Measurements from ENCODE around the gene RSAD2.

RSAD2 gene

DNA sequence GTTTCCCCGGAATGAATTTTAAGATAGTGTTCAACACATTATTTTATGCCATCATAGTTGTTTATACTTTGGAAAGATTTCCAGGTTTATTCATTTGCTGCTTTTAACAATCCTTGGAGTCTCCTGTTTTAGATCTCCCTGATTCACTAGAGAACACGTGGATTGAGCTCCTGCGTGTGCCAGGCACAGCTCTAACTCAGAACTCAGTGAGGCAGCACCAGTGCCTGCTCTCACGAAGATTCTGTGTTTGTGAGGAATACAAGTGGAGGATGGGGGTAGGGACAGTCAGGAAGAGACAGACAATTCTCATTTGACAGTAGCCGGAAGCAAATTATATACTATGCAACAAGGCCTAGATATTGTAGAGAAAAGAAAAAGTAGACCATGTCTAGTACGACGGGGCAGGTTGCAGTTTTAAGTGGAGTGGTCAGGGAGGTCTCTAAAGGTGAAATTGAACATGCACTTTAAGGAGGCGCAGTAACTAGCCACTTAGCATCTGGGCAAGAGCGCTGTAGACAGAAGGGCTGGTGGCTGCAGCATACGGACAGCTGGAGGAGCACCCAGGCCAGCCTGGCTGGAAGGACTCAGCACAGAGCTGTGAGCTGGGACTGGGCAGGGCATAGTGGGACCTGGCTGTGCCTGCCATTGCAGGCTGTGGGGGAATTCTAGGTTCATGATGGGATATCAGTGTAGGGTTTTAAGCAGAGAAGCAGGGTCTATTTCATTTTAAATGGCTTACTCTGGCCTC is 63.9 kb downstream of the RSAD2 start:
- DNase-seq: no peak
- H3K36me3 Mint-ChIP-seq (ENCODE audit: low read depth): peaks cover 54% of the 10 kb centered on the region
- no peak overlapping the region for H3K4me3 Mint-ChIP-seq
- TF ChIP-seq, protein P1, sequence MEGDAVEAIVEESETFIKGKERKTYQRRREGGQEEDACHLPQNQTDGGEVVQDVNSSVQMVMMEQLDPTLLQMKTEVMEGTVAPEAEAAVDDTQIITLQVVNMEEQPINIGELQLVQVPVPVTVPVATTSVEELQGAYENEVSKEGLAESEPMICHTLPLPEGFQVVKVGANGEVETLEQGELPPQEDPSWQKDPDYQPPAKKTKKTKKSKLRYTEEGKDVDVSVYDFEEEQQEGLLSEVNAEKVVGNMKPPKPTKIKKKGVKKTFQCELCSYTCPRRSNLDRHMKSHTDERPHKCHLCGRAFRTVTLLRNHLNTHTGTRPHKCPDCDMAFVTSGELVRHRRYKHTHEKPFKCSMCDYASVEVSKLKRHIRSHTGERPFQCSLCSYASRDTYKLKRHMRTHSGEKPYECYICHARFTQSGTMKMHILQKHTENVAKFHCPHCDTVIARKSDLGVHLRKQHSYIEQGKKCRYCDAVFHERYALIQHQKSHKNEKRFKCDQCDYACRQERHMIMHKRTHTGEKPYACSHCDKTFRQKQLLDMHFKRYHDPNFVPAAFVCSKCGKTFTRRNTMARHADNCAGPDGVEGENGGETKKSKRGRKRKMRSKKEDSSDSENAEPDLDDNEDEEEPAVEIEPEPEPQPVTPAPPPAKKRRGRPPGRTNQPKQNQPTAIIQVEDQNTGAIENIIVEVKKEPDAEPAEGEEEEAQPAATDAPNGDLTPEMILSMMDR (IDR thresholded peaks at IDR 0.05): no peak
- H3K9me3 Mint-ChIP-seq: no peaks in the 10 kb centered on the region
- peaks cover 44% of the 10 kb centered on the region for H3K4me1 Mint-ChIP-seq
- no peak overlapping the region for H3K27ac Mint-ChIP-seq
- no peaks in the 10 kb centered on the region for H3K27me3 Mint-ChIP-seq (ENCODE audit: low read depth, poor library complexity)

DNA sequence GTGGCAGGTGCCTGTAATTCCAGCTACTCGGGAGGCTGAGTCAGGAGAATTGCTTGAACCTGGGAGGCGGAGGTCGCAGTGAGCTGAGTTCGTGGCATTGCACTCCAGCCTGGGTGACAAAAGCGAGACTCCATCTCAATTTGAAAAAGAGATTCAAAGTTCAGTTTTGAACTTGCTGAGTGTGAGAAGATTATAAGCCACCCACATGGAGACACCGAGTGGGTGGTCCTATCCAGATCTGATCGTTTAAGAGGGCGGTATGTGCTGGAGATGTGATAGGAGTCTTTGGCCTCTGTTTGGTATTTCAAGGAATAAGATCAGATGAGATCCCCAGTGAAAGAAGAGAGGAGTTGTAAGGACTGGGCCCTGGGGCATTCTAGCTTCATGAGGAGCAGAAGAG is 65.3 kb downstream of the RSAD2 start:
- no peak overlapping the region for H3K4me3 Mint-ChIP-seq
- no peak for DNase-seq
- H3K27ac Mint-ChIP-seq: no peak overlapping the region
- H3K4me1 Mint-ChIP-seq: peaks cover 38% of the 10 kb centered on the region
- H3K27me3 Mint-ChIP-seq (ENCODE audit: low read depth, poor library complexity): no peaks in the 10 kb centered on the region
- H3K9me3 Mint-ChIP-seq: no peaks in the 10 kb centered on the region
- TF ChIP-seq, protein P1 (IDR thresholded peaks at IDR 0.05): no peak
- H3K36me3 Mint-ChIP-seq (ENCODE audit: low read depth): peaks cover 58% of the 10 kb centered on the region

DNA sequence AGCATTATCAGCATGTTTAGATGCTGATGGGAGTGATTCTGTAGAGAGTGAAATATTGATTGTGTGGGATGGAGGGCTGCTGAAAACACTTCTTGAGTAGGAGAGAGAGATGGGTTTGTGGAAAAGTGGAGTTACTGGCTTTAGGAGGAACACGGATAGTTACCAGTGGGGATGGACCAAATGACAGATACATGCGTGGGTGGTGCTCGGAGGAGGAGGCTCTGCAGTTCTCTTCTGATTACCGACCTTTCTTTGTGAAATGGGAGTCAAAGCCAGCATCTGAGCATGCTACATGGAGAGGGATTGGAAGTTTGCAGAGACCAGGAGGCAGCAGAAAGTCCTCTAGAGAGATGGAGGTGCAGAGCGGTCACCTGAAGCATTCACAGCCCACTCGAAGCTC is 65.9 kb downstream of the RSAD2 start:
- Mint-ChIP-seq H3K9me3 (no peaks in the 10 kb centered on the region), H3K4me1 (peaks cover 34% of the 10 kb centered on the region), H3K4me3 (no peak overlapping the region), H3K27me3 (ENCODE audit: low read depth, poor library complexity) (no peaks in the 10 kb centered on the region), H3K27ac (no peak overlapping the region), H3K36me3 (ENCODE audit: low read depth) (peaks cover 63% of the 10 kb centered on the region)
- DNase-seq: no peak
- TF ChIP-seq, protein P1 (IDR thresholded peaks at IDR 0.05): no peak

DNA sequence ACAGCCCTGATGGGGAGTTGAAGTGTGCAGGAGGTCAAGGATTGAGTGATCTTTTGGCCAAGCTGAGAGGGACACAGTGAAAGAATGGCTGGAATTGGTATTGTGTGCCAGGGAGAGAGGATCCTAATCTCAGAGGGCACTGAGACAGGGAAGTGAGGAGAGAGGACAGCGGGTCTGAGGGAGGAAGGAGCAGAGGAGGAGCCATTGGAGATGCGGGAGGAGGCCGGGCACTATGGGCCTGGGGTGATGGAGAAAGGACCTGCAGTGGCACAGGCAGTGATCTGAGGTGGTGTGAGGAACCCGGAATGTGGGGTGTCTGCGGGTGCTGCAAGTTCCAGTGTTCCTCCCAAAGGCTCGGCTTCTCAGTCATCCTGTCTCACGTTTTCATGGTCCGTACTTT is 66.4 kb downstream of the RSAD2 start:
- DNase-seq: no peak
- Mint-ChIP-seq H3K27ac (no peak overlapping the region), H3K4me1 (peaks cover 30% of the 10 kb centered on the region), H3K4me3 (no peak overlapping the region), H3K27me3 (ENCODE audit: low read depth, poor library complexity) (no peaks in the 10 kb centered on the region), H3K9me3 (no peaks in the 10 kb centered on the region), H3K36me3 (ENCODE audit: low read depth) (peaks cover 64% of the 10 kb centered on the region)
- TF ChIP-seq, protein P1 (IDR thresholded peaks at IDR 0.05): no peak

DNA sequence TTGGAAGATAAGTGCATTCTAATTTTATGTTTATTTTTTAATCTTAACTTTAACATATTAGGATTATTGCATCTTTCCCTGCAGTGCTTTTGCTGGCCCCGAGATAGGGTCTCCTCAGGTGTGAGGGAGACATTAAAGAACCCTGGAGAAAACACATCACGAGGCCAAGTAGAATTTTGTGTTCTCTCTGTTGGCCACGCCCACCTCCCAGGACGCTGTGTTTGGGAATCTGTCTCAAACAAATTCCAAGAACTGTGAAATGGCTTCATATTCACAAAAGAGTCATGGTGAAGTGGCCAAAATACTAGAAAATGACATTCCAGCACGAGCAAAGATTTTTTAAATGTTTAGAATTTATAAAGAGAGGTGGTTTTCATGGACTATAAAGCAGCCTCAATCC is 67.0 kb downstream of the RSAD2 start:
- Mint-ChIP-seq H3K9me3 (no peaks in the 10 kb centered on the region), H3K4me1 (peaks cover 28% of the 10 kb centered on the region), H3K36me3 (ENCODE audit: low read depth) (peaks cover 64% of the 10 kb centered on the region), H3K27ac (no peak overlapping the region), H3K4me3 (no peak overlapping the region), H3K27me3 (ENCODE audit: low read depth, poor library complexity) (no peaks in the 10 kb centered on the region)
- no peak for DNase-seq
- TF ChIP-seq, protein P1 (IDR thresholded peaks at IDR 0.05): no peak

Measured in nephron progenitor cell (in vitro differentiated cells).